ENCODE results near the gene MSH4. TPM values are rescaled to one million over a fixed set of nuclear protein-coding genes. Genes with fewer than 3 reads are reported as not detected.
"Not testable (repeated sequence)": the region's sequence is repeated elsewhere in the genome, so short reads cannot be mapped to it uniquely, and the experiment has no call there.

Gene MSH4
- polyA plus RNA-seq, 2 of the 4 experiments (the other 2 are of a cell fraction), result 0.05 TPM; not detected in 1

- CTCF ChIA-PET, result no interaction called here
- Histone ChIP-seq H3K9me3 (no peaks in the 10 kb centered on the region), H3K4me2 (no peak overlapping the region)
Observed at GRCh38 chr1:75811211-75811981, 14.7 kb downstream of the MSH4 start.

GRCh38 chr1:75812065-75812464 lies 15.4 kb downstream of the MSH4 start:
- WGBS (ENCODE audit: missing lambda C conversion rate), result 55% methylated on average over 3 of the region's 3 CpGs
- Histone ChIP-seq H3K4me2 (no peak overlapping the region), H3K9me3 (no peaks in the 10 kb centered on the region), H3K27ac (no peak overlapping the region), H3K4me3 (no peak overlapping the region), H3K4me1 (no peaks in the 10 kb centered on the region)
- no peak for DNase-seq (ENCODE audit: low read depth in 1 of 2, low spot score in 1 of 2)
- no peak for ATAC-seq
- no peak for FAIRE-seq
- ChIA-PET POLR2A (no interaction called here), CTCF (no interaction called here)
- TF ChIP-seq CTCF (IDR thresholded peaks at IDR 0.05) (no peak), ZSCAN20 (CRISPR knock-in tag; IDR thresholded peaks at IDR 0.05) (no peak), ESRRA (IDR thresholded peaks at IDR 0.05; ENCODE audit: borderline replicate concordance, low read length) (no peak), RAD21 (conservative IDR thresholded peaks at IDR 0.05 in 1 of 2, IDR thresholded peaks at IDR 0.05 in 1 of 2) (no peak), EHMT2 (IDR thresholded peaks at IDR 0.05; ENCODE audit: low read depth) (no peak)

More at GRCh38 chr1:75811211-75811981, 14.7 kb downstream of the MSH4 start:
- H3K27ac ChIP-seq, result no peak overlapping the region
- ATAC-seq, result no peak
- no peak overlapping the region for H3K4me3 ChIP-seq
- WGBS (ENCODE audit: missing lambda C conversion rate), result 64% methylated on average over 1 of the region's 1 CpG
- POLR2A ChIA-PET, result no interaction called here
- no peaks in the 10 kb centered on the region for H3K4me1 ChIP-seq
- TF ChIP-seq CBX8 (IDR thresholded peaks at IDR 0.05) (no peak), RFX5 (IDR thresholded peaks at IDR 0.05) (no peak), ZSCAN20 (CRISPR knock-in tag; IDR thresholded peaks at IDR 0.05) (no peak), CHD4 (IDR thresholded peaks at IDR 0.05; ENCODE audit: borderline replicate concordance) (no peak), MYC (IDR thresholded peaks at IDR 0.05; ENCODE audit: borderline replicate concordance, low read length) (no peak), PBX3 (IDR thresholded peaks at IDR 0.05) (no peak), MAZ (IDR thresholded peaks at IDR 0.05; ENCODE audit: borderline replicate concordance, low read depth, low read length) (no peak), BHLHE40 (IDR thresholded peaks at IDR 0.05; ENCODE audit: low read depth, low read length) (no peak), TP53 (CRISPR knock-in tag; IDR thresholded peaks at IDR 0.05) (no peak), HMGXB4 (CRISPR knock-in tag; IDR thresholded peaks at IDR 0.05; ENCODE audit: borderline replicate concordance) (no peak), SMC3 (IDR thresholded peaks at IDR 0.05) (no peak), ZFP36 (IDR thresholded peaks at IDR 0.05; ENCODE audit: borderline replicate concordance, partially characterized antibody) (no peak), KDM1A (IDR thresholded peaks at IDR 0.05; ENCODE audit: low read depth) (no peak), CTCF (IDR thresholded peaks at IDR 0.05) (no peak), ZNF302 (CRISPR knock-in tag; IDR thresholded peaks at IDR 0.05) (no peak), EHF (CRISPR knock-in tag; IDR thresholded peaks at IDR 0.05) (no peak), USF2 (IDR thresholded peaks at IDR 0.05) (no peak), NPAS2 (CRISPR knock-in tag; IDR thresholded peaks at IDR 0.05; ENCODE audit: borderline replicate concordance) (no peak)
- no peak for DNase-seq (ENCODE audit: low read depth in 1 of 2, low spot score in 1 of 2)
- FAIRE-seq, result no peak

GRCh38 chr1:75823596-75823995 lies 26.9 kb downstream of the MSH4 start:
- WGBS (ENCODE audit: missing lambda C conversion rate), result 9% methylated on average over 1 of the region's 1 CpG
- POLR2A ChIA-PET, ATAC-seq: not testable (repeated sequence)

More at GRCh38 chr1:75823596-75823995, 26.9 kb downstream of the MSH4 start:
- CTCF ChIA-PET; H3K27ac ChIP-seq; FAIRE-seq; DNase-seq (ENCODE audit: low read depth in 1 of 2, low spot score in 1 of 2); H3K4me1 ChIP-seq; H3K4me2 ChIP-seq; H3K4me3 ChIP-seq; H3K9me3 ChIP-seq: not testable (repeated sequence)

Data from A549 (cell line).